ENCODE measurements around the gene JMJD1C.

Gene JMJD1C

DNA sequence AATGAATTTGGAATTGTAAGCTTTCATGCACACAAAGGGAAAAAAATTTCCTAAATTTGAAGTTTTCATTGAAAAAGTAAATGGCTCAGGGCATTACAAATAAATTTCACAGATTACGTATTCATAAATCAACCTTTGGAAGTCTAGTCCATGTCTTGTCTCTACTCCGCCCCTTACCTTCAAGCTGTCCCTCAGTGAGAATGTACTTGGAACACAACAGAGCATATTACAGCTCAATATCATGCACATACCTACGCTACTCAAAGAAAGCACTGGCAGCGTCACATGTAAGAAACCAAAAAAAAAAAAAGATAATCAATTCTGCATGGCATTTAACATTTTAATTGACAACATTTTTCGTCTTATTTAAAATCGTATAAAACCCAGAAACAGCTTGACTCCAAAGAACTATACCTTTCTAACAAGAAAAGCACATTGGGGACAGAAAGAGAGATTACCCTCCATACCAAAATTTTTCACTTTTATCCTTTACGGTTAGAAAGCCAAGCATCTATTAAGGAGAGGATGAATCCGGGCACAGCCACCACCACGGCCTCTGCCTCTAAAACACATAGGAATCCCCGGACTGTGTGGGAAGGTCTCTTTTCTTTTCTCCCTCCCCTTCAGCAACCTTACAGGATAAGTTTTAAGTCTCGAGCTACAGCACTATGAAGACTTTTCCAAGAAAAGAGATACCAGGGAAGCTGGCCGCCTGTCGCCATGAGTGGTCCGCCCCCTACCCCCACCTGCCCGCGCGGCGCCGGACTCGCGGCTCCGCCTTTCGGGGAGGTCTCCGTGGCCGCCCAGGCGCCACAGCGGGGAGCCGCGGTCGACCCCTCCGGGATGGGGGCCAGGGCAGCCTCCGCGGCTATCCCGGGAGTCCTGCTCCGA is 1.1 kb downstream of the JMJD1C start:
- DNase-seq (ENCODE audit: low read depth) = no peak
- H3K4me3 ChIP-seq (ENCODE audit: low read depth, low read length) = peak overlapping the region; percentile 84
- TF ChIP-seq, protein P1, sequence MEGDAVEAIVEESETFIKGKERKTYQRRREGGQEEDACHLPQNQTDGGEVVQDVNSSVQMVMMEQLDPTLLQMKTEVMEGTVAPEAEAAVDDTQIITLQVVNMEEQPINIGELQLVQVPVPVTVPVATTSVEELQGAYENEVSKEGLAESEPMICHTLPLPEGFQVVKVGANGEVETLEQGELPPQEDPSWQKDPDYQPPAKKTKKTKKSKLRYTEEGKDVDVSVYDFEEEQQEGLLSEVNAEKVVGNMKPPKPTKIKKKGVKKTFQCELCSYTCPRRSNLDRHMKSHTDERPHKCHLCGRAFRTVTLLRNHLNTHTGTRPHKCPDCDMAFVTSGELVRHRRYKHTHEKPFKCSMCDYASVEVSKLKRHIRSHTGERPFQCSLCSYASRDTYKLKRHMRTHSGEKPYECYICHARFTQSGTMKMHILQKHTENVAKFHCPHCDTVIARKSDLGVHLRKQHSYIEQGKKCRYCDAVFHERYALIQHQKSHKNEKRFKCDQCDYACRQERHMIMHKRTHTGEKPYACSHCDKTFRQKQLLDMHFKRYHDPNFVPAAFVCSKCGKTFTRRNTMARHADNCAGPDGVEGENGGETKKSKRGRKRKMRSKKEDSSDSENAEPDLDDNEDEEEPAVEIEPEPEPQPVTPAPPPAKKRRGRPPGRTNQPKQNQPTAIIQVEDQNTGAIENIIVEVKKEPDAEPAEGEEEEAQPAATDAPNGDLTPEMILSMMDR (IDR thresholded peaks at IDR 0.05; ENCODE audit: control insufficient read depth, extremely low read depth, insufficient read depth) = no peak

DNA sequence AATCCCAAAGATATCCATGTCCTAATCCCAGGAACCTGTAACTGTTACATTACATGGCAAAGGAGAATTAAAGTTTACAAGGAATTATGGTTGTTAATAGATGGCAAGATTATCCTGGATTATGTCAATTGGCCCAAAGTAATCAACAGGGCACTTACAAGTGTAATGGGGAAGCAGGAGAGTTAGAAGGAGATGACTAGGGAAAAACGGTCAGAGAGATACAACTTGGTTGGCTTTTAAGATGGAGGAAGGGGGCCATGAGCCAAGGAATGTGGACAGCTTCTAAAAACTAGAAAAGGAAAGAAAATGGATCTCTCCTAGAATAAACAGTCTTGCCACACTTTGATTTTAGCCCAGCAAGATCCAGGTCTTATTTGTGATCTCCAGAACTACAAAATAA is 3.3 kb downstream of the JMJD1C start:
- no peak overlapping the region for H3K4me3 ChIP-seq (ENCODE audit: low read depth, low read length)
- TF ChIP-seq, protein P1 (IDR thresholded peaks at IDR 0.05; ENCODE audit: control insufficient read depth, extremely low read depth, insufficient read depth) = no peak
- DNase-seq (ENCODE audit: low read depth) = no peak

DNA sequence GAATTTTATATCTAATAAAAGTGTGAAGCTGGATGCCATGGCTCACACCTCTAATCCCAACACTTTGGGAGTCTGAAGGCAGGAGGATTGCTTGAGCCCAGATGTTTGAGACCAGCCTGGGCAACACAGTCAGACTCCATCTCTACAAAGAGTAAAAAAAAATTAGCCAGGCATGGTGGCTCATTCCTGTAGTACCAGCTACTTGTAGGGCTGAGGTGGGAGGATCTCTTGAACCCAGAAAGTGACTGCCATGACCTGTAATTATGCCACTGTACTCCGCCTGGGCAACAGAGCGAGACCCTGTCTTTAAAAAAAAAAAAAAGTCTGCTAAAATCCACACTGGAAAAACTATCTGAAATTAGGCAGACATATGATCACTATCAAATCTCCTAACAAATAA is 7.6 kb downstream of the JMJD1C start:
- TF ChIP-seq, protein P1 (IDR thresholded peaks at IDR 0.05; ENCODE audit: control insufficient read depth, extremely low read depth, insufficient read depth) = no peak
- DNase-seq (ENCODE audit: low read depth) = no peak
- H3K4me3 ChIP-seq (ENCODE audit: low read depth, low read length) = no peak overlapping the region

DNA sequence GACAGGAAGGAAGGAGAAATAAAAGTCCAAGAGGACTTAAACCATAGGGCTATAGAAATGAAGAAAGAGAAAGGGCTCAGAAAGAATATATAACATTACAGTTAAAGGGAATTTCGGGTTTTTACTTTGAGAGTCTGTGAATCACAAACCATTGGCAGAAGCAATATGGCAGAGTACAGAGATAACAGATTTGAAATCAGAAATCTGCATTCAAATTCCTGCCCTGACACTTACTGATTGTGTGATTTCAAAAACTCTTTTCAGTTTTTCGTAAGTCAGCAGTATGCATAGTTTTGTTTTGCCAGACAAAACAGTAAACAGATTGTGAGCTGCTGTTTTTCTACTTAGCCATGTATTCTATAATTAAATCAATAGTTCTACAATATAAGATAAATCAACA is 8.2 kb downstream of the JMJD1C start:
- TF ChIP-seq, protein P1 (IDR thresholded peaks at IDR 0.05; ENCODE audit: control insufficient read depth, extremely low read depth, insufficient read depth) = no peak
- no peak for DNase-seq (ENCODE audit: low read depth)

DNA sequence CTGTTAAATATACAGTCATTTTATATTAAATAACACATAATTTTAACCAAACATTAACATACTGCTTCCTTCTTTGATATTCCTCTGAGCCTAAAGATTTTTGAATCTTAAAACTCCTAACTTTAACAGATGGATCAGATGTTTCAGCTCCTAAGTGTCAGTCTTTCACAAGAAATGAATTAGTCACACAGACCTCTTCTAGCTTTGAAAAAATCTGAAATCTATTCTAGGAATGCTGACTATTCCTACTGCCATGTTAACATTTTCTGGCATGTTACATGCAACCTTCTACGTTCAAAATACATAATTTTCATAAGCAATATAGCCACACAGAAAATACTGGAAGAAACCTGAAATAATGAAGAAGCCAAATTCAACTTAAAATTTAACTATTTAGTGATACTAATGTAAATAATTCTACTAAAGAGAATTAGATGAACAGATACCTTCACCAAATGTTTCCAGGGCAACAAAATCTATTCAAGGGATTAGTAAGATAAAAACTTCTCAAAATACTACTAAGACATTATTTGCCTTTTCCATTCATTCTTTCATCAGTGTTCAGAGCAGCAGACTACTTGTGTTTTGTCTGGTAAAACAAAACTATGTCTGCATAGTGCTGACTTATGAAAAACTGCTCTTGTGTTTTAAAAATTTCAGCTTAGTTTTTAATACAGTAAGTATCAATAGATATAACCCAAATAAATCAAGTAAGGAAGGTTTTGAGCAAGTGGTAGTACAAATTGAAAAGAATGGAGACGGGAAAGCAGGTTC is 9.2 kb downstream of the JMJD1C start:
- H3K4me3 ChIP-seq (ENCODE audit: low read depth, low read length) = no peak overlapping the region
- TF ChIP-seq, protein P1 (IDR thresholded peaks at IDR 0.05; ENCODE audit: control insufficient read depth, extremely low read depth, insufficient read depth) = no peak
- no peak for DNase-seq (ENCODE audit: low read depth)

More for the DNA sequence above, 8.2 kb downstream of the JMJD1C start:
- H3K4me3 ChIP-seq (ENCODE audit: low read depth, low read length) = no peak overlapping the region

DNA sequence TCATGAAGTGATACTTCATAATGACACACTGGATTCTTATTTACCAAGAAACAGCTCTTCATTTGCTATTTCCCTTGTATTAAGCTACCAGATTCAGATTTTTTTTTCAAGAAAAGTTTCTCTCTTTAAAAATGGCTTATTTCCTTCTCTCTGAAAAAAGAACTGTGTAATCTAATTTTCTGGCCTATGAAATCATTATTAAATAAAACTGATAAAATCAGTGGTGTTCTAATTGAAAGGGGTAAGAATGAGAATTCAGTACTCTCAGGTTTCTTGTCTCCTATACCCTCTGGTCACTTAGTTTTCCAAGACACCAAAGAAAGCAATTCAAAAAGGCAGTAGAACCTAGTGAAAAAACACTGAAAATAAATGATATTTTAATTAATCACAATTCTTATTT is 10.3 kb downstream of the JMJD1C start:
- DNase-seq (ENCODE audit: low read depth) = no peak
- TF ChIP-seq, protein P1 (IDR thresholded peaks at IDR 0.05; ENCODE audit: control insufficient read depth, extremely low read depth, insufficient read depth) = no peak
- no peak overlapping the region for H3K4me3 ChIP-seq (ENCODE audit: low read depth, low read length)

All from LNCaP clone FGC (cell line).